Skin epidermis (tissue), 12 donors: Measurements from ENCODE around the gene UMAD1.

Experiments used
- H3K27ac ChIP-seq, 21 experiments: fragments of 200-600 bp; sonication (generic) in 11 of 21; one replicate each; pipeline ENCODE4 v1.5.0; 2020; ENCODE audit warnings: mild to moderate bottlenecking in 3 of 21, inconsistent platforms in 2 of 21, moderate library complexity in 2 of 21
- H3K4me3 ChIP-seq, 7 experiments: fragments of 200-600 bp; sonication (generic) in 2 of 7; one replicate each; pipeline ENCODE4 v1.5.0; 2020; ENCODE audit warnings: inconsistent platforms in 2 of 7, mild to moderate bottlenecking in 2 of 7, moderate library complexity in 1 of 7

UMAD1 gene

GRCh38 chr7:7902845-7903244 lies 262.3 kb downstream of the UMAD1 start:
- Histone ChIP-seq H3K4me3 (no peak overlapping the region), H3K27ac (no peak overlapping the region)

GRCh38 chr7:7907306-7907705 lies 266.8 kb downstream of the UMAD1 start:
- no peak overlapping the region for H3K4me3 ChIP-seq
- H3K27ac ChIP-seq, result no peak overlapping the region

GRCh38 chr7:7908622-7909145 lies 268.1 kb downstream of the UMAD1 start:
- Histone ChIP-seq H3K27ac (no peak overlapping the region), H3K4me3 (no peak overlapping the region)

- no peak overlapping the region for H3K4me3 ChIP-seq
- H3K27ac ChIP-seq, result no peak overlapping the region
Observed at GRCh38 chr7:7909376-7909775, 268.8 kb downstream of the UMAD1 start.

- Histone ChIP-seq H3K4me3 (no peak overlapping the region), H3K27ac (no peak overlapping the region)
Observed at GRCh38 chr7:7911369-7912123, 271.0 kb downstream of the UMAD1 start.

GRCh38 chr7:7912937-7913336 lies 272.4 kb downstream of the UMAD1 start:
- Histone ChIP-seq H3K27ac (no peak overlapping the region), H3K4me3 (no peak overlapping the region)

GRCh38 chr7:7913504-7913903 lies 273.0 kb downstream of the UMAD1 start:
- Histone ChIP-seq H3K4me3 (no peak overlapping the region), H3K27ac (no peak overlapping the region)

- no peak overlapping the region for H3K4me3 ChIP-seq
Observed at GRCh38 chr7:7914547-7914946, 274.0 kb downstream of the UMAD1 start.

GRCh38 chr7:7916064-7916463 lies 275.5 kb downstream of the UMAD1 start:
- H3K4me3 ChIP-seq, result no peak overlapping the region
- no peak overlapping the region for H3K27ac ChIP-seq

More at GRCh38 chr7:7914547-7914946, 274.0 kb downstream of the UMAD1 start:
- H3K27ac ChIP-seq, result no peak overlapping the region

GRCh38 chr7:7917593-7917992 lies 277.0 kb downstream of the UMAD1 start:
- Histone ChIP-seq H3K27ac (no peak overlapping the region), H3K4me3 (no peak overlapping the region)

- Histone ChIP-seq H3K4me3 (no peak overlapping the region), H3K27ac (no peak overlapping the region)
Observed at GRCh38 chr7:7918736-7919448, 278.3 kb downstream of the UMAD1 start.

GRCh38 chr7:7919449-7919945 lies 278.9 kb downstream of the UMAD1 start:
- no peak overlapping the region for H3K4me3 ChIP-seq
- peak overlapping the region in 1 of 21 experiments; percentile 1 for H3K27ac ChIP-seq

- Histone ChIP-seq H3K27ac (peak overlapping the region in 2 of 21 experiments; percentile 1 to 15), H3K4me3 (peak overlapping the region in 1 of 7 experiments; percentile 11)
Observed at GRCh38 chr7:7920056-7920455, 279.5 kb downstream of the UMAD1 start.

GRCh38 chr7:7920481-7920880 lies 279.9 kb downstream of the UMAD1 start:
- peak overlapping the region in 3 of 21 experiments; percentile 1 to 22 (median 15) for H3K27ac ChIP-seq
- H3K4me3 ChIP-seq, result peak overlapping the region in 1 of 7 experiments; percentile 11

- no peak overlapping the region for H3K27ac ChIP-seq
- H3K4me3 ChIP-seq, result no peak overlapping the region
Observed at GRCh38 chr7:7921830-7922229, 281.3 kb downstream of the UMAD1 start.

GRCh38 chr7:7922684-7923385 lies 282.3 kb downstream of the UMAD1 start:
- no peak overlapping the region for H3K27ac ChIP-seq
- no peak overlapping the region for H3K4me3 ChIP-seq

GRCh38 chr7:7923818-7924217 lies 283.3 kb downstream of the UMAD1 start:
- Histone ChIP-seq H3K27ac (no peak overlapping the region), H3K4me3 (no peak overlapping the region)

GRCh38 chr7:7924303-7924702 lies 283.8 kb downstream of the UMAD1 start:
- H3K4me3 ChIP-seq, result no peak overlapping the region
- no peak overlapping the region for H3K27ac ChIP-seq
